GM12878 (cell line): ENCODE results near the gene SEPHS2. TPM values are rescaled to one million over a fixed set of nuclear protein-coding genes. Genes with fewer than 3 reads are reported as not detected.
A peak's percentile ranks its signal among the peaks of the same experiment; 100 is the strongest.

Experiments used
- BCL3 ChIP-seq: IDR thresholded peaks from 2 replicates; pipeline ENCODE4 v1.6.1; 2011; ENCODE audit warnings: borderline replicate concordance, low read depth, mild to moderate bottlenecking, moderate library complexity, low read length; ENCODE audit not compliant: insufficient read depth, poor library complexity, severe bottlenecking
- CEBPB ChIP-seq, 2 experiments: fragments of 150-350 bp in 1 of 2; IDR thresholded peaks; 2 replicates each; pipeline ENCODE4 v1.6.1; 2012 to 2014; ENCODE audit warnings: low read depth in 2 of 2, low read length in 2 of 2, borderline replicate concordance in 1 of 2, inconsistent platforms in 1 of 2
- CHD4 ChIP-seq: fragments of 200-600 bp; sonication (generic); IDR thresholded peaks from 2 replicates; pipeline ENCODE4 v1.6.1; 2016; ENCODE audit warnings: mild to moderate bottlenecking
- E4F1 ChIP-seq: fragments of 450-650 bp; IDR thresholded peaks from 2 replicates; pipeline ENCODE4 v1.6.1; 2018; ENCODE audit warnings: borderline replicate concordance, mild to moderate bottlenecking; ENCODE audit not compliant: partially characterized antibody
- LARP7 ChIP-seq: fragments of 450-650 bp; IDR thresholded peaks from 2 replicates; pipeline ENCODE4 v1.6.1; 2017; ENCODE audit warnings: mild to moderate bottlenecking
- NKRF ChIP-seq: fragments of 450-650 bp; conservative IDR thresholded peaks from 2 replicates; pipeline ENCODE4 v1.6.1; 2017; ENCODE audit warnings: mild to moderate bottlenecking, moderate library complexity
- PAX5 ChIP-seq: IDR thresholded peaks from 2 replicates; pipeline ENCODE4 v1.6.1; 2011; ENCODE audit warnings: low read depth, low read length, borderline replicate concordance
- POLR2AphosphoS2 ChIP-seq: IDR thresholded peaks from 2 replicates; pipeline ENCODE4 v1.6.1; 2011; ENCODE audit warnings: low read depth, mild to moderate bottlenecking, low read length, improper control_type of control experiment, moderate library complexity
- RAD21 ChIP-seq: IDR thresholded peaks from 2 replicates; pipeline ENCODE4 v1.6.1; 2011; ENCODE audit warnings: mild to moderate bottlenecking, low read depth, low read length, moderate library complexity; ENCODE audit not compliant: insufficient read depth
- RUNX3 ChIP-seq: IDR thresholded peaks from 2 replicates; pipeline ENCODE4 v1.6.1; 2012; ENCODE audit warnings: low read length, inconsistent platforms
- SMAD5 ChIP-seq: IDR thresholded peaks from 2 replicates; pipeline ENCODE4 v1.6.1; 2016; ENCODE audit warnings: antibody characterized with exemption, low read depth
- SMARCA5 ChIP-seq: fragments of 450-650 bp; IDR thresholded peaks from 2 replicates; pipeline ENCODE4 v1.6.1; 2017; ENCODE audit warnings: mild to moderate bottlenecking
- STAT1 ChIP-seq: fragments of 450-650 bp; conservative IDR thresholded peaks from 2 replicates; pipeline ENCODE4 v1.6.1; 2014; ENCODE audit warnings: antibody characterized with exemption, mild to moderate bottlenecking
- SUPT20H ChIP-seq: IDR thresholded peaks from 2 replicates; pipeline ENCODE4 v1.6.1; 2011; ENCODE audit warnings: low read depth, mild to moderate bottlenecking, low read length, moderate library complexity, borderline replicate concordance; ENCODE audit not compliant: control insufficient read depth
- SUZ12 ChIP-seq: fragments of 200-600 bp; sonication (generic); IDR thresholded peaks from one replicate; pipeline ENCODE4 v1.6.1; 2018; ENCODE audit warnings: antibody characterized with exemption, mild to moderate bottlenecking; ENCODE audit not compliant: unreplicated experiment
- TCF3 ChIP-seq: IDR thresholded peaks from 2 replicates; pipeline ENCODE4 v1.6.1; 2012; ENCODE audit warnings: low read depth, mild to moderate bottlenecking, low read length, borderline replicate concordance; ENCODE audit not compliant: insufficient read depth
- WRNIP1 ChIP-seq: IDR thresholded peaks from 2 replicates; pipeline ENCODE4 v1.6.1; 2011; ENCODE audit warnings: low read depth, low read length, improper control_type of control experiment, borderline replicate concordance
- ZBTB11 ChIP-seq: fragments of 450-650 bp; formaldehyde crosslinking; IDR thresholded peaks from 2 replicates; pipeline ENCODE4 v1.5.0; 2022; ENCODE audit warnings: mild to moderate bottlenecking, missing genetic modification characterization
- ZNF217 ChIP-seq: fragments of 450-650 bp; IDR thresholded peaks from 2 replicates; pipeline ENCODE4 v1.6.1; 2017; ENCODE audit warnings: antibody characterized with exemption, mild to moderate bottlenecking
- polyA plus RNA-seq, 11 experiments: library from polyadenylated mRNA; depleted of rRNA in 4 of 11; unstranded in 6 of 11; stranded (reverse) in 5 of 11; fragments of >200 nt; fragmentation: Nextera tagmentation in 4 of 11; fragmentation: Illumina TruSeq in 1 of 11; extraction: Ambion mirVana in 4 of 11; extraction: Trizol in 1 of 11; gene quantifications; 1 replicate in 1 of 11; 2 replicates in 10 of 11; pipeline versions ENCODE4 v1.2.1 to v1.2.3, GENCODE V29; 2011 to 2016; ENCODE audit warnings: inconsistent platforms in 2 of 11, missing spikeins in 2 of 11, low read depth in 1 of 11
- total RNA-seq, 4 experiments: library from RNA; depleted of rRNA in 3 of 4; stranded (reverse); fragments of >200 nt in 3 of 4; fragmentation: Illumina TruSeq in 1 of 4; extraction: Trizol in 1 of 4; gene quantifications; 2 replicates each; pipeline versions ENCODE4 v1.2.1 to v1.2.3, GENCODE V29; 2013 to 2021

SEPHS2 gene
- total and polyA plus RNA-seq, 10 of the 15 experiments (the other 5 are each of a cell fraction or from before 2014, with no cell fraction given) = 21.6 to 99.8 (median 72.9) TPM

- TF ChIP-seq TCF3 (no peak), SMARCA5 (no peak; the same call in 1 of the 2 replicates), POLR2AphosphoS2 (no peak), SMAD5 (no peak), RUNX3 (peak; percentile 51; the same call in 1 of the 2 replicates), CEBPB (IDR thresholded peaks at IDR 0.05; ENCODE audit: borderline replicate concordance in 1 of 2, low read depth in 2 of 2, low read length in 2 of 2) (no peak), ZNF217 (peak; percentile 28; the same call in 1 of the 2 replicates), NKRF (no peak), CHD4 (no peak), STAT1 (no peak), SUPT20H (no peak), PAX5 (no peak), BCL3 (no peak), E4F1 (no peak), LARP7 (0 out of 2 replicates have a peak, but pooled peaks have one; percentile 61), ZBTB11 (CRISPR knock-in tag) (no peak), WRNIP1 (no peak), RAD21 (peak; percentile 48), SUZ12 (no peak)
Observed at GRCh38 chr16:30430428-30430970, 15.2 kb downstream of the SEPHS2 start (continued).
